A549 (cell line): ENCODE data around the gene SIK2. TPM values are rescaled to one million over a fixed set of nuclear protein-coding genes. Genes with fewer than 3 reads are reported as not detected.

Experiments used
- ATAC-seq, 2 experiments: fragments of 200-7000 bp in 1 of 2; fragments of >200 bp in 1 of 2; cut with Nextera tagmentation in 1 of 2; cut with Tn5 transposase in 1 of 2; 3 replicates each; pipeline versions ENCODE4 v1.8.0 to v1.9.1; 2018 to 2020; ENCODE audit warnings: mild to moderate bottlenecking in 1 of 2, moderate library complexity in 1 of 2
- CTCF ChIA-PET: fragments of 300-600 bp; sonication (Branson Sonifier 250); formaldehyde crosslinking; extraction: SDS; loops from one replicate; lab custom pipeline; 2021; ENCODE audit warnings: antibody characterized with exemption, inconsistent platforms; lab: Yijun Ruan, JAX
- POLR2A ChIA-PET: fragments of 350-600 bp; formaldehyde crosslinking; extraction: SDS; loops from one replicate; lab custom pipeline; 2021; ENCODE audit warnings: antibody characterized with exemption, inconsistent platforms; lab: Yijun Ruan, JAX
- DNase-seq, 2 experiments: peaks; one replicate each; pipeline versions ENCODE4 v3.0.0 to v3.0.0-alpha.2; 2011 to 2016; ENCODE audit warnings: low read depth in 1 of 2, low spot score in 1 of 2
- FAIRE-seq: peaks from 2 replicates; lab custom pipeline; 2011; peaks lifted over from hg19 to GRCh38; lab: Jason Lieb, UNC
- H3K27ac ChIP-seq, 2 experiments: fragments of >200 bp; sonication (Bioruptor Twin); formaldehyde crosslinking; 3 replicates each; pipeline ENCODE4 v1.5.1; 2016 to 2017
- H3K4me1 ChIP-seq: fragments of >200 bp; sonication (Bioruptor Twin); formaldehyde crosslinking; 3 replicates; pipeline ENCODE4 v1.6.1; 2016
- H3K4me2 ChIP-seq: fragments of >200 bp; sonication (Bioruptor Twin); formaldehyde crosslinking; 3 replicates; pipeline ENCODE4 v1.6.1; 2016
- H3K4me3 ChIP-seq: fragments of >200 bp; sonication (Bioruptor Twin); formaldehyde crosslinking; 3 replicates; pipeline ENCODE4 v1.5.1; 2016
- H3K9me3 ChIP-seq: fragments of >200 bp; sonication (Bioruptor Twin); formaldehyde crosslinking; 3 replicates; pipeline ENCODE4 v1.6.1; 2016
- CHD2 ChIP-seq: fragments of 150-350 bp; IDR thresholded peaks from 2 replicates; pipeline ENCODE4 v1.6.1; 2014; ENCODE audit warnings: low read length; ENCODE audit not compliant: partially characterized antibody
- CHD4 ChIP-seq: fragments of 200-600 bp; sonication (generic); IDR thresholded peaks from 2 replicates; pipeline ENCODE4 v1.6.1; 2016; ENCODE audit warnings: antibody characterized with exemption, mild to moderate bottlenecking, borderline replicate concordance
- CTCF ChIP-seq: fragments of >200 bp; sonication (Bioruptor Twin); formaldehyde crosslinking; IDR thresholded peaks from 3 replicates; pipeline ENCODE4 v1.5.1; 2016
- FOSB ChIP-seq: fragments of 250-450 bp; sonication (Bioruptor Pico); IDR thresholded peaks from 2 replicates; pipeline ENCODE4 v1.5.0; 2020; ENCODE audit warnings: mild to moderate bottlenecking, moderate library complexity
- HES2 ChIP-seq: fragments of >200 bp; sonication (Bioruptor Twin); formaldehyde crosslinking; IDR thresholded peaks from 2 replicates; pipeline ENCODE4 v1.6.1; 2016
- HOXB13 ChIP-seq: fragments of 250-450 bp; sonication (Bioruptor Pico); IDR thresholded peaks from 2 replicates; pipeline ENCODE4 v1.5.0; 2020; ENCODE audit warnings: low read depth, mild to moderate bottlenecking, moderate library complexity
- HOXB5 ChIP-seq: fragments of 250-450 bp; sonication (Bioruptor Pico); IDR thresholded peaks from 2 replicates; pipeline ENCODE4 v1.5.0; 2020; ENCODE audit warnings: mild to moderate bottlenecking, moderate library complexity
- JUN ChIP-seq, 2 experiments: fragments of >200 bp; sonication (Bioruptor Twin); formaldehyde crosslinking; IDR thresholded peaks; 2 replicates in 1 of 2; 3 replicates in 1 of 2; pipeline ENCODE4 v1.6.1; 2016 to 2017
- KDM1A ChIP-seq: fragments of 200-600 bp; sonication (generic); IDR thresholded peaks from 2 replicates; pipeline ENCODE4 v1.6.1; 2016; ENCODE audit warnings: low read depth, mild to moderate bottlenecking
- KDM5A ChIP-seq: fragments of 200-600 bp; sonication (generic); IDR thresholded peaks from 2 replicates; pipeline ENCODE4 v1.6.1; 2016; ENCODE audit warnings: antibody characterized with exemption, mild to moderate bottlenecking
- NPAS2 ChIP-seq: fragments of 250-450 bp; sonication (Bioruptor Pico); IDR thresholded peaks from 2 replicates; pipeline ENCODE4 v1.8.0; 2022; ENCODE audit warnings: mild to moderate bottlenecking, moderate library complexity, borderline replicate concordance
- PHF8 ChIP-seq: fragments of 200-600 bp; sonication (generic); IDR thresholded peaks from 2 replicates; pipeline ENCODE4 v1.6.1; 2016; ENCODE audit warnings: low read depth, mild to moderate bottlenecking, antibody characterized with exemption, moderate library complexity, borderline replicate concordance
- POLR2A ChIP-seq: IDR thresholded peaks from 2 replicates; pipeline ENCODE4 v1.6.1; 2012; ENCODE audit warnings: mild to moderate bottlenecking, low read length
- POLR2AphosphoS2 ChIP-seq: conservative IDR thresholded peaks from 2 replicates; pipeline ENCODE4 v1.6.1; 2012; ENCODE audit warnings: low read length, improper control_type of control experiment, inconsistent platforms
- RFX5 ChIP-seq: fragments of 450-650 bp; IDR thresholded peaks from 2 replicates; pipeline ENCODE4 v1.7.1; 2014; ENCODE audit warnings: antibody characterized with exemption, mild to moderate bottlenecking, moderate library complexity
- RNF2 ChIP-seq: fragments of 200-600 bp; sonication (generic); IDR thresholded peaks from 2 replicates; pipeline ENCODE4 v1.6.1; 2016; ENCODE audit warnings: low read depth, mild to moderate bottlenecking, antibody characterized with exemption, moderate library complexity, borderline replicate concordance
- SMC3 ChIP-seq: fragments of >200 bp; sonication (Bioruptor Twin); formaldehyde crosslinking; IDR thresholded peaks from 3 replicates; pipeline ENCODE4 v1.6.1; 2018; ENCODE audit warnings: inconsistent platforms
- USF2 ChIP-seq: fragments of 450-650 bp; IDR thresholded peaks from 2 replicates; pipeline ENCODE4 v1.6.1; 2014; ENCODE audit warnings: antibody characterized with exemption
- ZSCAN20 ChIP-seq: fragments of 250-450 bp; sonication (Bioruptor Pico); IDR thresholded peaks from 2 replicates; pipeline ENCODE4 v1.8.0; 2022; ENCODE audit warnings: mild to moderate bottlenecking, moderate library complexity
- WGBS: methylation state at CpG from one replicate; pipeline ENCODE4 v1.1.6; 2017; ENCODE audit errors: missing lambda C conversion rate; 5-methylcytosine and 5-hydroxymethylcytosine counted together
- polyA plus RNA-seq, 4 experiments: library from polyadenylated mRNA; depleted of rRNA in 3 of 4; stranded (reverse); fragments of >200 nt; fragmentation: RNase III in 1 of 4; extraction: RNeasy Plus Mini Kit Qiagen cat#74134 plus additional on column Dnase treatment in 1 of 4; gene quantifications; 2 replicates in 3 of 4; 3 replicates in 1 of 4; pipeline ENCODE4 v1.2.3, GENCODE V29; 2011 to 2017
- TF ChIP-seq, protein P1 (sequence below): fragments of 200-600 bp; sonication (generic); IDR thresholded peaks from 2 replicates; pipeline ENCODE4 v1.6.1; 2016; ENCODE audit warnings: antibody characterized with exemption, mild to moderate bottlenecking, moderate library complexity
- TF ChIP-seq, protein P2 (sequence below): fragments of >200 bp; sonication (Bioruptor Twin); formaldehyde crosslinking; IDR thresholded peaks from 3 replicates; pipeline ENCODE4 v1.6.1; 2016

The SIK2 gene
- polyA plus RNA-seq, 2 of the 4 experiments (the other 2 are of a cell fraction): 4.5 to 9.0 TPM

DNA sequence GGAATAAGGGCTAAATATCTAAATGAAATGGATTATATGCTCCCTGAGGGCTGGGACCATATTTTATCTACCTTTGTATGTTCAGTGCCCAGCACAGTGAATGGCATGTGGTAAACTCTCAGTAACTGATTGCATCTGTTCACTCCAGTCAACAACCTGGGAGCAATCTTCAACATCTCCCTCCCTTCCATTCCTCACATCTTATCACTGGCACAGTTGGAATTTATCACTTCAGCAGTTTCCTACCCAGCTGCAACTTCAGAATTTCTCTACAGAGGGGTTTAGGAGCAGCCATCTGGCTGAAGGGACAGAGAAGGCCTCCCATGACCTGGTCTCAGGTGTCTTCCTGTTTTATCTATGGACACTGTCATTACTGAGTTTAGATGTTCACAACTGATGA, 9.8 kb upstream of the SIK2 start:
- no peak overlapping the region for H3K4me2 ChIP-seq
- DNase-seq (no peak), FAIRE-seq (no peak)
- POLR2A ChIA-PET: no interaction called here
- no peak for TF ChIP-seq CHD2
- TF ChIP-seq ZSCAN20 (CRISPR knock-in tag): no peak
- TF ChIP-seq USF2: no peak
- no peak for TF ChIP-seq KDM5A
- no peak for TF ChIP-seq FOSB
- no peak for TF ChIP-seq HES2
- TF ChIP-seq JUN (IDR thresholded peaks at IDR 0.05): no peak
- no peak for TF ChIP-seq POLR2AphosphoS2
- no peak for TF ChIP-seq POLR2A
- no peak for TF ChIP-seq KDM1A
- no peak for TF ChIP-seq HOXB5
- no peak for TF ChIP-seq PHF8
- TF ChIP-seq, protein P1, sequence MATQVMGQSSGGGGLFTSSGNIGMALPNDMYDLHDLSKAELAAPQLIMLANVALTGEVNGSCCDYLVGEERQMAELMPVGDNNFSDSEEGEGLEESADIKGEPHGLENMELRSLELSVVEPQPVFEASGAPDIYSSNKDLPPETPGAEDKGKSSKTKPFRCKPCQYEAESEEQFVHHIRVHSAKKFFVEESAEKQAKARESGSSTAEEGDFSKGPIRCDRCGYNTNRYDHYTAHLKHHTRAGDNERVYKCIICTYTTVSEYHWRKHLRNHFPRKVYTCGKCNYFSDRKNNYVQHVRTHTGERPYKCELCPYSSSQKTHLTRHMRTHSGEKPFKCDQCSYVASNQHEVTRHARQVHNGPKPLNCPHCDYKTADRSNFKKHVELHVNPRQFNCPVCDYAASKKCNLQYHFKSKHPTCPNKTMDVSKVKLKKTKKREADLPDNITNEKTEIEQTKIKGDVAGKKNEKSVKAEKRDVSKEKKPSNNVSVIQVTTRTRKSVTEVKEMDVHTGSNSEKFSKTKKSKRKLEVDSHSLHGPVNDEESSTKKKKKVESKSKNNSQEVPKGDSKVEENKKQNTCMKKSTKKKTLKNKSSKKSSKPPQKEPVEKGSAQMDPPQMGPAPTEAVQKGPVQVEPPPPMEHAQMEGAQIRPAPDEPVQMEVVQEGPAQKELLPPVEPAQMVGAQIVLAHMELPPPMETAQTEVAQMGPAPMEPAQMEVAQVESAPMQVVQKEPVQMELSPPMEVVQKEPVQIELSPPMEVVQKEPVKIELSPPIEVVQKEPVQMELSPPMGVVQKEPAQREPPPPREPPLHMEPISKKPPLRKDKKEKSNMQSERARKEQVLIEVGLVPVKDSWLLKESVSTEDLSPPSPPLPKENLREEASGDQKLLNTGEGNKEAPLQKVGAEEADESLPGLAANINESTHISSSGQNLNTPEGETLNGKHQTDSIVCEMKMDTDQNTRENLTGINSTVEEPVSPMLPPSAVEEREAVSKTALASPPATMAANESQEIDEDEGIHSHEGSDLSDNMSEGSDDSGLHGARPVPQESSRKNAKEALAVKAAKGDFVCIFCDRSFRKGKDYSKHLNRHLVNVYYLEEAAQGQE: no peak
- no peak for TF ChIP-seq CHD4
- no peak for TF ChIP-seq HOXB13 (CRISPR knock-in tag)
- no peak for TF ChIP-seq CTCF
- TF ChIP-seq, protein P2, sequence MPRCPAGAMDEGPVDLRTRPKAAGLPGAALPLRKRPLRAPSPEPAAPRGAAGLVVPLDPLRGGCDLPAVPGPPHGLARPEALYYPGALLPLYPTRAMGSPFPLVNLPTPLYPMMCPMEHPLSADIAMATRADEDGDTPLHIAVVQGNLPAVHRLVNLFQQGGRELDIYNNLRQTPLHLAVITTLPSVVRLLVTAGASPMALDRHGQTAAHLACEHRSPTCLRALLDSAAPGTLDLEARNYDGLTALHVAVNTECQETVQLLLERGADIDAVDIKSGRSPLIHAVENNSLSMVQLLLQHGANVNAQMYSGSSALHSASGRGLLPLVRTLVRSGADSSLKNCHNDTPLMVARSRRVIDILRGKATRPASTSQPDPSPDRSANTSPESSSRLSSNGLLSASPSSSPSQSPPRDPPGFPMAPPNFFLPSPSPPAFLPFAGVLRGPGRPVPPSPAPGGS: no peak
- TF ChIP-seq RNF2: no peak
- TF ChIP-seq, all 56 proteins: peak for 0
- H3K27ac ChIP-seq: no peak overlapping the region
- no peak overlapping the region for H3K4me3 ChIP-seq
- H3K9me3 ChIP-seq: no peaks in the 10 kb centered on the region
- no peaks in the 10 kb centered on the region for H3K4me1 ChIP-seq
- ATAC-seq: no peak
- CTCF ChIA-PET: interaction anchor here (0.9 to 1.0 kb wide), 2 partner anchors 184 to 249 kb away, joined by 3 to 4 read pairs; no protein-coding TSS in a partner anchor

GRCh38 chr11:111596319-111596718, 5.9 kb upstream of the SIK2 start:
- Histone ChIP-seq H3K4me3 (no peak overlapping the region), H3K4me2 (no peak overlapping the region), H3K27ac (no peak overlapping the region), H3K4me1 (peaks cover 1% of the 10 kb centered on the region; the same call in 1 of the 3 replicates), H3K9me3 (no peaks in the 10 kb centered on the region)
- no peak for DNase-seq
- FAIRE-seq: no peak
- CTCF ChIA-PET: interaction anchor here (1.3 to 4.5 kb wide), 2 partner anchors 179 to 181 kb away, joined by 4 to 20 read pairs; no protein-coding TSS in a partner anchor
- 96% methylated on average over 1 of the region's 1 CpG for WGBS
- TF ChIP-seq JUN (IDR thresholded peaks at IDR 0.05) (no peak), RFX5 (no peak), KDM5A (no peak), HOXB13 (CRISPR knock-in tag) (no peak), SMC3 (no peak), NPAS2 (CRISPR knock-in tag) (no peak)
- no peak for ATAC-seq
- POLR2A ChIA-PET: no interaction called here
